Colonic mucosa (tissue), 4 donors: Measurements from ENCODE around the gene MAGI2. TPM values are rescaled to one million over a fixed set of nuclear protein-coding genes. Genes with fewer than 3 reads are reported as not detected.

Experiments
- DNase-seq: peaks from one replicate; pipeline ENCODE4 v3.0.0-alpha.2; 2020
- H3K27ac ChIP-seq: fragments of 200-600 bp; one replicate; pipeline ENCODE4 v1.8.0; 2021
- H3K27me3 ChIP-seq: fragments of 200-600 bp; one replicate; pipeline ENCODE4 v1.8.0; 2021
- H3K36me3 ChIP-seq: fragments of 200-600 bp; one replicate; pipeline ENCODE4 v1.8.0; 2021
- H3K4me1 ChIP-seq: fragments of 200-600 bp; one replicate; pipeline ENCODE4 v1.8.0; 2021; ENCODE audit warnings: mild to moderate bottlenecking
- H3K4me3 ChIP-seq: fragments of 200-600 bp; one replicate; pipeline ENCODE4 v1.8.0; 2021
- H3K9ac ChIP-seq, 2 donors: one replicate each; pipeline ENCODE4 v1.7.0; 2013; ENCODE audit warnings: control low read depth in 2 of 2, low read depth in 2 of 2, low read length in 2 of 2
- H3K9me3 ChIP-seq: fragments of 200-600 bp; one replicate; pipeline ENCODE4 v1.8.0; 2021
- intact Hi-C: fragments of 100-400 bp; cut with DNase I; formaldehyde crosslinking; loops from one replicate; pipeline ENCODE4 v1.14.1; 2022
- total RNA-seq, 2 donors: library from RNA; stranded (reverse); fragmentation: NEBNext Ultra II Directional in 1 of 2; extraction: Animal tissue kit (Norgen Biotek cat#: 25700) in 1 of 2; gene quantifications; one replicate each; pipeline ENCODE4 v1.2.1, GENCODE V29; 2021
- TF ChIP-seq, protein P1 (sequence below): fragments of 200-600 bp; IDR thresholded peaks from one replicate; pipeline ENCODE4 v1.8.0; 2022; ENCODE audit warnings: antibody characterized with exemption, mild to moderate bottlenecking
- donor health status: healthy.
- donor health status: DM: no; HTN: no; CAD: no.
- donor health status: DM: no; HTN: no; CAD: no.

Gene MAGI2
- total RNA-seq, 2 donors from 2014 or later = 1.1 to 2.4 TPM

GRCh38 chr7:78396210-78396609 is 1057.3 kb downstream of the MAGI2 start:
- TF ChIP-seq, protein P1, sequence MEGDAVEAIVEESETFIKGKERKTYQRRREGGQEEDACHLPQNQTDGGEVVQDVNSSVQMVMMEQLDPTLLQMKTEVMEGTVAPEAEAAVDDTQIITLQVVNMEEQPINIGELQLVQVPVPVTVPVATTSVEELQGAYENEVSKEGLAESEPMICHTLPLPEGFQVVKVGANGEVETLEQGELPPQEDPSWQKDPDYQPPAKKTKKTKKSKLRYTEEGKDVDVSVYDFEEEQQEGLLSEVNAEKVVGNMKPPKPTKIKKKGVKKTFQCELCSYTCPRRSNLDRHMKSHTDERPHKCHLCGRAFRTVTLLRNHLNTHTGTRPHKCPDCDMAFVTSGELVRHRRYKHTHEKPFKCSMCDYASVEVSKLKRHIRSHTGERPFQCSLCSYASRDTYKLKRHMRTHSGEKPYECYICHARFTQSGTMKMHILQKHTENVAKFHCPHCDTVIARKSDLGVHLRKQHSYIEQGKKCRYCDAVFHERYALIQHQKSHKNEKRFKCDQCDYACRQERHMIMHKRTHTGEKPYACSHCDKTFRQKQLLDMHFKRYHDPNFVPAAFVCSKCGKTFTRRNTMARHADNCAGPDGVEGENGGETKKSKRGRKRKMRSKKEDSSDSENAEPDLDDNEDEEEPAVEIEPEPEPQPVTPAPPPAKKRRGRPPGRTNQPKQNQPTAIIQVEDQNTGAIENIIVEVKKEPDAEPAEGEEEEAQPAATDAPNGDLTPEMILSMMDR = no peak
- Histone ChIP-seq H3K9me3 (no peaks in the 10 kb centered on the region), H3K4me1 (no peaks in the 10 kb centered on the region), H3K4me3 (no peak overlapping the region), H3K27ac (no peak overlapping the region), H3K27me3 (no peaks in the 10 kb centered on the region), H3K36me3 (no peaks in the 10 kb centered on the region), H3K9ac (no peak overlapping the region)
- intact Hi-C loops = no loop called here
- no peak for DNase-seq

DNA sequence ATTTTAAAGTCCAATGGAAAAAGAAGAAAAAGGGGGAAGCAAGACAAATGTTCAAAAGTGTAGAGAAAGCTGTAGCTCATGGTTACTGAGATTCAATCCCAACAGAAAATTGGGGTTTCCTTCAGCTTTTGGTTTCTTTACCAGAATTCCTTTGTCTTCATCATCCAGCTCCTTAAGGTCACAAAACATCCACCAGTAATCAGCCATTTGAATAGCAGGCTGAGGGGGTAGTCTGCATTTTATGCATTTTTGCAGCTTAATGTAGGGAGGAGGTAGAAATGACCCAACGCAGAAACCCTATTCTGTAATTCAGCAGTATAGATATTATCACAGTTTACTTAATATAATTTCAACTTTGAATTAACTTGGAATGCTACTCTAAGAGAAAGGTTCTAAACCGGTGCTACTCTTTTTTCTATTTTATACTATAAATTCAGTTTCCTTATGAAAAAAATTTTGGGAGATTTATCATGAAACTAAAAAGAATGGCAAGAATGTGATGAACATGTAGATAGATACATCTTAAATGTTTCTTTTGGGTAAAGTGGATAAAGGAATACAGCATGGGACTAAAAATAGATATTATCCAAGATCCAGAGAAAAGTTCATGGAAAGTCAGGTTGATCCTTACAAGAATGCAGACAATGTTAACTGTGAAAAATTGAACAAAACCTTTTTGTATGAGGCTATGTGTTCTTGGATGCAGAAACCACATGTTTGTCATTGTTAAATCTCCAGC is 1058.0 kb downstream of the MAGI2 start:
- Histone ChIP-seq H3K9ac (no peak overlapping the region), H3K36me3 (no peaks in the 10 kb centered on the region), H3K9me3 (no peaks in the 10 kb centered on the region), H3K4me3 (no peak overlapping the region), H3K4me1 (no peaks in the 10 kb centered on the region), H3K27ac (no peak overlapping the region), H3K27me3 (no peaks in the 10 kb centered on the region)
- TF ChIP-seq, protein P1 = no peak
- intact Hi-C loops = no loop called here
- no peak for DNase-seq

- Histone ChIP-seq H3K36me3 (no peaks in the 10 kb centered on the region), H3K9me3 (no peaks in the 10 kb centered on the region), H3K4me3 (no peak overlapping the region), H3K9ac (no peak overlapping the region), H3K4me1 (no peaks in the 10 kb centered on the region), H3K27ac (no peak overlapping the region), H3K27me3 (no peaks in the 10 kb centered on the region)
- no peak for DNase-seq
- intact Hi-C loops = no loop called here
- TF ChIP-seq, protein P1 = no peak
These were observed 1064.4 kb downstream of the MAGI2 start for GRCh38 chr7:78389022-78389421.

- Histone ChIP-seq H3K4me1 (no peaks in the 10 kb centered on the region), H3K36me3 (no peaks in the 10 kb centered on the region), H3K9me3 (no peaks in the 10 kb centered on the region), H3K9ac (no peak overlapping the region), H3K4me3 (no peak overlapping the region), H3K27ac (no peak overlapping the region), H3K27me3 (no peaks in the 10 kb centered on the region)
- intact Hi-C loops = no loop called here
- DNase-seq = no peak
- TF ChIP-seq, protein P1 = no peak
These were observed 1066.9 kb downstream of the MAGI2 start for GRCh38 chr7:78386520-78386919.

GRCh38 chr7:78383096-78383880 is 1070.2 kb downstream of the MAGI2 start:
- intact Hi-C loops = no loop called here
- H3K9me3 ChIP-seq = no peaks in the 10 kb centered on the region
- H3K36me3 ChIP-seq = no peaks in the 10 kb centered on the region
- H3K27me3 ChIP-seq = no peaks in the 10 kb centered on the region
- DNase-seq = no peak
- H3K27ac ChIP-seq = no peak overlapping the region
- TF ChIP-seq, protein P1 = no peak
- no peaks in the 10 kb centered on the region for H3K4me1 ChIP-seq
- no peak overlapping the region for H3K9ac ChIP-seq
- H3K4me3 ChIP-seq = no peak overlapping the region
